Left lung (tissue), 10 donors: Measurements from ENCODE around the gene ATP13A1. TPM values are rescaled to one million over a fixed set of nuclear protein-coding genes. Genes with fewer than 3 reads are reported as not detected.

Source experiments
- ATAC-seq: fragments of 200-7000 bp; cut with Tn5 transposase; one replicate; pipeline ENCODE4 v1.9.1; 2020; ENCODE audit warnings: moderate library complexity
- DNase-seq, 4 donors: peaks; one replicate each; pipeline ENCODE4 v3.0.0-alpha.2; 2013 to 2020
- H3K27ac ChIP-seq, 2 donors: fragments of 200-600 bp; sonication (generic) in 1 of 2; one replicate each; pipeline versions ENCODE4 v1.5.0 to v1.8.0; 2020 to 2021
- H3K27me3 ChIP-seq, 2 donors: fragments of 200-600 bp; sonication (generic) in 1 of 2; one replicate each; pipeline versions ENCODE4 v1.5.0 to v1.8.0; 2020 to 2021
- H3K36me3 ChIP-seq, 2 donors: fragments of 200-600 bp; sonication (generic) in 1 of 2; one replicate each; pipeline versions ENCODE4 v1.5.0 to v1.8.0; 2020 to 2021
- H3K4me1 ChIP-seq, 2 donors: fragments of 200-600 bp; one replicate each; pipeline ENCODE4 v1.8.0; 2021
- H3K4me3 ChIP-seq, 2 donors: fragments of 200-600 bp; sonication (generic) in 1 of 2; one replicate each; pipeline versions ENCODE4 v1.5.0 to v1.8.0; 2020 to 2021; ENCODE audit warnings: mild to moderate bottlenecking in 1 of 2
- H3K9me3 ChIP-seq, 2 donors: fragments of 200-600 bp; sonication (generic) in 1 of 2; one replicate each; pipeline versions ENCODE4 v1.5.0 to v1.8.0; 2020 to 2021
- intact Hi-C, 2 donors: fragments of 100-400 bp; cut with DNase I; formaldehyde crosslinking; loops; one replicate each; pipeline versions ENCODE4 v1.11.2 to v1.14.2; 2022
- polyA plus RNA-seq, 6 donors: library from polyadenylated mRNA; unstranded; fragments of 120-200 nt; gene quantifications; one replicate each; pipeline ENCODE4 v1.2.1, GENCODE V29; 2013; ENCODE audit not compliant: insufficient read length in 6 of 6
- total RNA-seq, 2 donors: library from RNA; stranded (reverse); fragmentation: NEBNext Ultra II Directional; extraction: Animal tissue kit (Norgen Biotek cat#: 25700); gene quantifications; one replicate each; pipeline ENCODE4 v1.2.1, GENCODE V29; 2021
- TF ChIP-seq, protein P1 (sequence below), 2 donors: fragments of 200-600 bp; sonication (generic) in 1 of 2; IDR thresholded peaks; one replicate each; pipeline versions ENCODE4 v1.5.0 to v1.8.0; 2021; ENCODE audit warnings: antibody characterized with exemption in 2 of 2
- donor health status: DM: no; HTN: yes; CAD: no.
- donor health status: DM: no; HTN: no; CAD: no.

The ATP13A1 gene
- total and polyA plus RNA-seq, 8 donors = 39.3 to 74.8 (median 45.5) TPM

DNA sequence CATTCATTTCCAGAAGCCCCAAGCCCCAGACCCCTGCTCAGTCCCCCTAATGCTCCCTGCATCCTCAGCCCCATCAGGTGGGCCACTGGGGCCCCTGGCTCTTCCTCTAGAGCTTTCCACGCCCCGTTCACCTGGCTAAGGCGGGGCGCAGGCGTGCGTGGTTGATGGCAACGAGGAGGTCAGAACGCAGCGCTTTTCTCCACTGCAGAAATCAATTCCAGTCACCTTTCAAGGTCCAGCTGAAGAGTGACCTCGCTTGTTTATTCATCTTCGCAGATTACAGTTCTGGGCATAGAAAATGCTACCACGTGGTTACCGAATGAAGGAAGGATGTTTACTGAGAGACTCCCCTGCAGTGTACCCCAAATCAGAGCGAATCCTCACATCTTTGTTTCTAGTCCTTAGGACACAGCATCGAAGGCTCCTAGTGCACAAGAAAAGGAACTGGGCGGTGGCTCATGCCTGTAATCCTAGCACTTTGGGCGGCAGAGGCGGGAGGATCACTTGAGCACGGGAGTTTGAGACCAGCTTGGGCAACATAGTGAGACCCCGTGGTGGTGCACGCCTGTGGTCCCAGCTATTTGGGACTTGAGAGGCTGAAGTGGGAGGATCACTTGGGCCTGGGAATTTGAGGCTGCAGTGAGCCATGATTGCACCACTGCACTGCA lies 44.2 kb downstream of the ATP13A1 start:
- Histone ChIP-seq H3K27me3 (peaks cover 0 to 12% of the 10 kb centered on the region in 2 donors), H3K4me1 (peaks cover 0 to 13% of the 10 kb centered on the region in 2 donors), H3K9me3 (no peaks in the 10 kb centered on the region), H3K27ac (no peak overlapping the region), H3K4me3 (no peak overlapping the region), H3K36me3 (peaks cover 0 to 13% of the 10 kb centered on the region in 2 donors)
- intact Hi-C loops = no loop called here
- TF ChIP-seq, protein P1, sequence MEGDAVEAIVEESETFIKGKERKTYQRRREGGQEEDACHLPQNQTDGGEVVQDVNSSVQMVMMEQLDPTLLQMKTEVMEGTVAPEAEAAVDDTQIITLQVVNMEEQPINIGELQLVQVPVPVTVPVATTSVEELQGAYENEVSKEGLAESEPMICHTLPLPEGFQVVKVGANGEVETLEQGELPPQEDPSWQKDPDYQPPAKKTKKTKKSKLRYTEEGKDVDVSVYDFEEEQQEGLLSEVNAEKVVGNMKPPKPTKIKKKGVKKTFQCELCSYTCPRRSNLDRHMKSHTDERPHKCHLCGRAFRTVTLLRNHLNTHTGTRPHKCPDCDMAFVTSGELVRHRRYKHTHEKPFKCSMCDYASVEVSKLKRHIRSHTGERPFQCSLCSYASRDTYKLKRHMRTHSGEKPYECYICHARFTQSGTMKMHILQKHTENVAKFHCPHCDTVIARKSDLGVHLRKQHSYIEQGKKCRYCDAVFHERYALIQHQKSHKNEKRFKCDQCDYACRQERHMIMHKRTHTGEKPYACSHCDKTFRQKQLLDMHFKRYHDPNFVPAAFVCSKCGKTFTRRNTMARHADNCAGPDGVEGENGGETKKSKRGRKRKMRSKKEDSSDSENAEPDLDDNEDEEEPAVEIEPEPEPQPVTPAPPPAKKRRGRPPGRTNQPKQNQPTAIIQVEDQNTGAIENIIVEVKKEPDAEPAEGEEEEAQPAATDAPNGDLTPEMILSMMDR (IDR thresholded peaks at IDR 0.05) = no peak
- DNase-seq (peak in 1 of 4 donors; percentile 73), ATAC-seq (peak; percentile 2)

DNA sequence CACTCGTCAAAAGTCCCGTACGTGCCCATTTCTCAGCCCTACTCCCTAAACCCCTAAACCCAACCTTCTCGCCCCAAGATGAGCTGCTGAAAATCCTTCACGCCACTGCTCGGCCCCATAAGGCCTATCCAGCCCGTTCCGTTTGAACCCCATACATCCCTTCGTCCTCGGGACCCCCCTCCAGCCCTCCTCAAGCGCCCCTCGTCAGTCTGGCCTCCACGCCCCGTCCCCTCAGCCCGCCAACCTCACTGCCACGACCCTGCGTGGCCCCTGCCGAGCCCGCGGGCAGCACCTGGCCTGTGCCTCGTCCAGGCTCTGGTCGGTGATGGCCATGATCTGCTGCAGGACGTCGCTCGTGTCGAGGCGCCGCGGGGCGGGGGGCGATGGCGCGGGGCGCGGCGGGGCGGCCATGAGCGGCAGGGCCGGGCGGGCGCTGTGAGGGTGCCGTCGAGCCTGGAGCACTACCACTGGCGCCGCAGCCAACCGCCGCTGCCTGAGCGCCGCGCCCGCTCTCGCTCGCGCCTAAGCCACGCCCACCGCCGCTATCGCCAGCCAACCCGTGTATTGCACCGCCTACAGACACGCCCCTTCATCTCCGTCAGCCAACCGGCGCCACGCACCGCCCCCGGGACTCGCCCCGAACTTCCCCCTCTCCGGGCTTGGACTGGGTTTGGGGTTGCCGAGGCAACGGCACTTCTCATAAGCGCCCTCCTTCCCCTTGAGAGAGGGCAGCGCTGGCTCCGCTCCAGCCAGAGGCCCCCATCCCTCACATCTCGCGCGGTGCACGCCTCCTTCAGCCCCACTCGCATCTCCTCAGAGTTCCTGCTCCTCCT lies 45.0 kb downstream of the ATP13A1 start, which contains the start of gene PBX4:
Gene PBX4, minus strand, starts transcription at position 469 of the 833 bp plus-strand sequence. Its CDS starts 58 bp downstream, at position 411.
- no peaks in the 10 kb centered on the region for H3K9me3 ChIP-seq
- ATAC-seq (peak; percentile 100), DNase-seq (peak; percentile 96 to 98 (median 98))
- peaks cover 0 to 4% of the 10 kb centered on the region in 2 donors for H3K36me3 ChIP-seq
- H3K4me3 ChIP-seq = peak within 1 kb of the TSS; percentile 45 to 47
- peaks cover 0 to 12% of the 10 kb centered on the region in 2 donors for H3K27me3 ChIP-seq
- peak within 1 kb of the TSS in 1 of 2 donors; percentile 45 for H3K27ac ChIP-seq
- H3K4me1 ChIP-seq = peaks cover 0 to 13% of the 10 kb centered on the region in 2 donors
- TF ChIP-seq, protein P1 (IDR thresholded peaks at IDR 0.05) = no peak
- intact Hi-C loops = no loop called here

DNA sequence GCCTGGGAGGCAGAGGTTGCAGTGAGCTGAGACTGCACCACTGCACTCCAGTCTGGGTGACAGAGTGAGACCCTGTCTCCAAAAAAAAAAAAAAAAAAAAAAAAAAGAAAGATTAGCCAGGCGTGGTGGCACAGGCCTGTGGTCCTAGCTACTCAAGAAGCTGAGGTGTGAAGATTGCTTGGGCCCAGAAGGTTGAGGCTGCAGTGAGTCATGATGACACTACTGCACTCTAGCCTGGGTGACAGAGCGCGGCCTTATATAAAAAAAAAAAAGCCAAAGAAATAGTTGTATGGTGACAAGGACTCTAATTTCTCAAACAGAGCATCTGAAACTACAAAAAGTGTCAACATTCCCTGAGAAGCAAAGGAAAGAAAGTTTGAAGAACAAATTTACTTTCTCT lies 48.4 kb downstream of the ATP13A1 start:
- Histone ChIP-seq H3K4me3 (no peak overlapping the region), H3K27ac (no peak overlapping the region), H3K9me3 (no peaks in the 10 kb centered on the region), H3K36me3 (no peaks in the 10 kb centered on the region), H3K27me3 (peaks cover 0 to 12% of the 10 kb centered on the region in 2 donors), H3K4me1 (peaks cover 0 to 13% of the 10 kb centered on the region in 2 donors)
- ATAC-seq = no peak
- TF ChIP-seq, protein P1 (IDR thresholded peaks at IDR 0.05) = no peak
- intact Hi-C loops = no loop called here
- peak in 1 of 4 donors; percentile 1 for DNase-seq

DNA sequence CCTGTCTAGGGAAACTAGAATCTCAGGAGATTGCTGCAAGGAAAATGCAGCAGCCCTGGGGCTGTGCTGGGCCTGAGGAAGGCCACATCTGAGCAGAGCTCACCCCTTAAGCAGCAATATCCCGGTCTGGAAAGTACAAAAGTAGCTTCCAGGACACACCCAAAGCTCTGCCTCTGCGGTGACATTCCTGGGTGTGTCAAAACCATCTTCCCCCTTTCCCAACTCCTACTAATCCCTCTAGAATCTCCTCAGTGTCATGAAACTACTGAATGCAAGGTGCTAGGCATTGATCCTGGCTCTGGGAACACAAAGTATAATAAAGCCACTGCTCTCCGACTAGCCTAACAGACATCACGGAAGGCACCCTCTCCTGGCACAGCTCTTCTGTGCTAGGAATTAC lies 50.0 kb downstream of the ATP13A1 start:
- TF ChIP-seq, protein P1 (IDR thresholded peaks at IDR 0.05) = no peak
- Histone ChIP-seq H3K27ac (no peak overlapping the region), H3K27me3 (peaks cover 0 to 12% of the 10 kb centered on the region in 2 donors), H3K4me3 (no peak overlapping the region), H3K9me3 (no peaks in the 10 kb centered on the region), H3K4me1 (peaks cover 0 to 6% of the 10 kb centered on the region in 2 donors), H3K36me3 (no peaks in the 10 kb centered on the region)
- ATAC-seq (peak; percentile 35), DNase-seq (peak in 1 of 4 donors; percentile 6)
- intact Hi-C loops = no loop called here
